A549 (cell line): ENCODE measurements around the gene TMEM143.
"Not testable (repeated sequence)": the region's sequence is repeated elsewhere in the genome, so short reads cannot be mapped to it uniquely, and the experiment has no call there.

ENCODE experiments used
- CBX2 ChIP-seq: fragments of 200-600 bp; sonication (generic); IDR thresholded peaks from 2 replicates; pipeline ENCODE4 v1.6.1; 2016; ENCODE audit warnings: low read depth, mild to moderate bottlenecking, borderline replicate concordance
- CHD2 ChIP-seq: fragments of 150-350 bp; IDR thresholded peaks from 2 replicates; pipeline ENCODE4 v1.6.1; 2014; ENCODE audit warnings: low read length; ENCODE audit not compliant: partially characterized antibody
- CHD4 ChIP-seq: fragments of 200-600 bp; sonication (generic); IDR thresholded peaks from 2 replicates; pipeline ENCODE4 v1.6.1; 2016; ENCODE audit warnings: antibody characterized with exemption, mild to moderate bottlenecking, borderline replicate concordance
- GATA3 ChIP-seq: IDR thresholded peaks from 2 replicates; pipeline ENCODE4 v1.6.1; 2012; ENCODE audit warnings: borderline replicate concordance
- HOXB13 ChIP-seq: fragments of 250-450 bp; sonication (Bioruptor Pico); IDR thresholded peaks from 2 replicates; pipeline ENCODE4 v1.5.0; 2020; ENCODE audit warnings: low read depth, mild to moderate bottlenecking, moderate library complexity
- JUN ChIP-seq, 2 experiments: fragments of >200 bp; sonication (Bioruptor Twin); formaldehyde crosslinking; IDR thresholded peaks; 2 replicates in 1 of 2; 3 replicates in 1 of 2; pipeline ENCODE4 v1.6.1; 2016 to 2017
- POLR2A ChIP-seq: IDR thresholded peaks from 2 replicates; pipeline ENCODE4 v1.6.1; 2012; ENCODE audit warnings: mild to moderate bottlenecking, low read length
- POLR2AphosphoS2 ChIP-seq: conservative IDR thresholded peaks from 2 replicates; pipeline ENCODE4 v1.6.1; 2012; ENCODE audit warnings: low read length, improper control_type of control experiment, inconsistent platforms
- RCOR1 ChIP-seq: fragments of 150-350 bp; IDR thresholded peaks from 2 replicates; pipeline ENCODE4 v1.6.1; 2014; ENCODE audit warnings: antibody characterized with exemption, low read length, low read depth
- RFX5 ChIP-seq: fragments of 450-650 bp; IDR thresholded peaks from 2 replicates; pipeline ENCODE4 v1.7.1; 2014; ENCODE audit warnings: antibody characterized with exemption, mild to moderate bottlenecking, moderate library complexity
- TF ChIP-seq, protein P1 (sequence below): fragments of 250-450 bp; sonication (Bioruptor Pico); IDR thresholded peaks from 2 replicates; pipeline ENCODE4 v1.5.0; 2021; ENCODE audit warnings: mild to moderate bottlenecking, moderate library complexity, borderline replicate concordance
- TF ChIP-seq, protein P2 (sequence below): fragments of >200 bp; sonication (Bioruptor Twin); formaldehyde crosslinking; IDR thresholded peaks from 3 replicates; pipeline ENCODE4 v1.5.1; 2016
- TF ChIP-seq, protein P3 (sequence below): IDR thresholded peaks from 2 replicates; pipeline ENCODE4 v1.6.1; 2012
- TF ChIP-seq, protein P4 (sequence below): fragments of 450-650 bp; IDR thresholded peaks from 2 replicates; pipeline ENCODE4 v1.6.1; 2014; ENCODE audit warnings: antibody characterized with exemption

DNA sequence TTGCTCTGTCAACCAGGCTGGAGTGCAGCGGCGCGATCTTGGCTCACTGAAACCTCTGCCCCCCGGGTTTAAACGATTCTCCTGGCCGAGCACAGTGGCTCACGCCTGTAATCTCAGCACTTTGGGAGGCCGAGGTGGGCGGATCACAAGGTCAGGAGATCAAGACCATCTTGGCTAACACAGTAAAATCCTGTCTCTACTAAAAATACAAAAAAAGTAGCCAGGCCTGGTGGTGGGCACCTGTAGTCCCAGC is 46.1 kb downstream of the TMEM143 start:
- TF ChIP-seq, protein P1, sequence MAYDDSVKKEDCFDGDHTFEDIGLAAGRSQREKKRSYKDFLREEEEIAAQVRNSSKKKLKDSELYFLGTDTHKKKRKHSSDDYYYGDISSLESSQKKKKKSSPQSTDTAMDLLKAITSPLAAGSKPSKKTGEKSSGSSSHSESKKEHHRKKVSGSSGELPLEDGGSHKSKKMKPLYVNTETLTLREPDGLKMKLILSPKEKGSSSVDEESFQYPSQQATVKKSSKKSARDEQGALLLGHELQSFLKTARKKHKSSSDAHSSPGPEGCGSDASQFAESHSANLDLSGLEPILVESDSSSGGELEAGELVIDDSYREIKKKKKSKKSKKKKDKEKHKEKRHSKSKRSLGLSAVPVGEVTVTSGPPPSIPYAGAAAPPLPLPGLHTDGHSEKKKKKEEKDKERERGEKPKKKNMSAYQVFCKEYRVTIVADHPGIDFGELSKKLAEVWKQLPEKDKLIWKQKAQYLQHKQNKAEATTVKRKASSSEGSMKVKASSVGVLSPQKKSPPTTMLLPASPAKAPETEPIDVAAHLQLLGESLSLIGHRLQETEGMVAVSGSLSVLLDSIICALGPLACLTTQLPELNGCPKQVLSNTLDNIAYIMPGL (CRISPR knock-in tag) = not testable (repeated sequence)
- TF ChIP-seq RFX5; CBX2; POLR2AphosphoS2; GATA3; JUN (IDR thresholded peaks at IDR 0.05); CHD2; CHD4; POLR2A; HOXB13 (CRISPR knock-in tag); RCOR1: not testable (repeated sequence)
- TF ChIP-seq, protein P2, sequence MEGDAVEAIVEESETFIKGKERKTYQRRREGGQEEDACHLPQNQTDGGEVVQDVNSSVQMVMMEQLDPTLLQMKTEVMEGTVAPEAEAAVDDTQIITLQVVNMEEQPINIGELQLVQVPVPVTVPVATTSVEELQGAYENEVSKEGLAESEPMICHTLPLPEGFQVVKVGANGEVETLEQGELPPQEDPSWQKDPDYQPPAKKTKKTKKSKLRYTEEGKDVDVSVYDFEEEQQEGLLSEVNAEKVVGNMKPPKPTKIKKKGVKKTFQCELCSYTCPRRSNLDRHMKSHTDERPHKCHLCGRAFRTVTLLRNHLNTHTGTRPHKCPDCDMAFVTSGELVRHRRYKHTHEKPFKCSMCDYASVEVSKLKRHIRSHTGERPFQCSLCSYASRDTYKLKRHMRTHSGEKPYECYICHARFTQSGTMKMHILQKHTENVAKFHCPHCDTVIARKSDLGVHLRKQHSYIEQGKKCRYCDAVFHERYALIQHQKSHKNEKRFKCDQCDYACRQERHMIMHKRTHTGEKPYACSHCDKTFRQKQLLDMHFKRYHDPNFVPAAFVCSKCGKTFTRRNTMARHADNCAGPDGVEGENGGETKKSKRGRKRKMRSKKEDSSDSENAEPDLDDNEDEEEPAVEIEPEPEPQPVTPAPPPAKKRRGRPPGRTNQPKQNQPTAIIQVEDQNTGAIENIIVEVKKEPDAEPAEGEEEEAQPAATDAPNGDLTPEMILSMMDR = not testable (repeated sequence)
- TF ChIP-seq, protein P3, sequence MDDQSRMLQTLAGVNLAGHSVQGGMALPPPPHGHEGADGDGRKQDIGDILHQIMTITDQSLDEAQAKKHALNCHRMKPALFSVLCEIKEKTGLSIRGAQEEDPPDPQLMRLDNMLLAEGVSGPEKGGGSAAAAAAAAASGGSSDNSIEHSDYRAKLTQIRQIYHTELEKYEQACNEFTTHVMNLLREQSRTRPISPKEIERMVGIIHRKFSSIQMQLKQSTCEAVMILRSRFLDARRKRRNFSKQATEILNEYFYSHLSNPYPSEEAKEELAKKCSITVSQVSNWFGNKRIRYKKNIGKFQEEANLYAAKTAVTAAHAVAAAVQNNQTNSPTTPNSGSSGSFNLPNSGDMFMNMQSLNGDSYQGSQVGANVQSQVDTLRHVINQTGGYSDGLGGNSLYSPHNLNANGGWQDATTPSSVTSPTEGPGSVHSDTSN = not testable (repeated sequence)
- TF ChIP-seq, protein P4, sequence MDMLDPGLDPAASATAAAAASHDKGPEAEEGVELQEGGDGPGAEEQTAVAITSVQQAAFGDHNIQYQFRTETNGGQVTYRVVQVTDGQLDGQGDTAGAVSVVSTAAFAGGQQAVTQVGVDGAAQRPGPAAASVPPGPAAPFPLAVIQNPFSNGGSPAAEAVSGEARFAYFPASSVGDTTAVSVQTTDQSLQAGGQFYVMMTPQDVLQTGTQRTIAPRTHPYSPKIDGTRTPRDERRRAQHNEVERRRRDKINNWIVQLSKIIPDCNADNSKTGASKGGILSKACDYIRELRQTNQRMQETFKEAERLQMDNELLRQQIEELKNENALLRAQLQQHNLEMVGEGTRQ = not testable (repeated sequence)
